Measurements from ENCODE around the gene TEKT5.
A peak's percentile ranks its signal among the peaks of the same experiment; 100 is the strongest.

The TEKT5 gene

DNA sequence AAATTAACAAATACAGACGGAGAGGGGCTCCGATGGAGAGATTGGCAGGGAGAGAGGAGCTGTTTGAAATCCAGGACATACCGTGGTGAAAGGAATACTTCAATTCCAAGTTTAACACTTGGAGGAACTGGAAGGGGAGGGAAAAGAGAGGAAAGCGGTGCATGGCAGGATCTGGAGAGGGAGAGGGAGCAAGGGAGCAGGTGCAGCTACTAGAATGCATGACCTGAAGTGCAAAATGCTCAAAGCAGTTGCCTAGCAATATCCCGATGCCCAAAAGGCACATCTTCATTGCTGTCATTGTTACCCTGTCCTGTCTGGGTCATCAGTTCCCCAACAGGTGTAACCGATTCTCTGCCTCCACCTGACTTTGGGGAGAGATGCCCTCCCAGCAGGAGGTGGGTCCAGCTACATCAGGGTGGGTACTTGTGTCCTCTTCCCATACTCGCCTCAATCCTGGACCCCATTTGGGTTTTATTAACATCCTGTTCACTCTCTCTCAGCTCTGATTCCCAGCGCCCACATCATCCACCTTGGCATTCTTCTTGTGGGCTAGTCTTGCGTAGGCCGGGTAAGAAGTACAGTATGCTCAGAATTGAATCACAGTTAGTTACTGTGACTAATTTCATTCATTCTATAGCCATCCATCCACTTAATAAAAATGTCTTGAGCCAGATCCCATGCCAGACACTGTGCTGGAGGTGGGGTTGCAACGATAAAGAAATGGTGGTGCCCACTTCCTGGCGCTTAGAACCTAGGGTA, 76.9 kb downstream of the TEKT5 start:
- TF ChIP-seq GATA3 (IDR thresholded peaks at IDR 0.05; ENCODE audit: low read depth, low read length): no peak
- TF ChIP-seq GATA2 (IDR thresholded peaks at IDR 0.05; ENCODE audit: low read depth, low read length): no peak

DNA sequence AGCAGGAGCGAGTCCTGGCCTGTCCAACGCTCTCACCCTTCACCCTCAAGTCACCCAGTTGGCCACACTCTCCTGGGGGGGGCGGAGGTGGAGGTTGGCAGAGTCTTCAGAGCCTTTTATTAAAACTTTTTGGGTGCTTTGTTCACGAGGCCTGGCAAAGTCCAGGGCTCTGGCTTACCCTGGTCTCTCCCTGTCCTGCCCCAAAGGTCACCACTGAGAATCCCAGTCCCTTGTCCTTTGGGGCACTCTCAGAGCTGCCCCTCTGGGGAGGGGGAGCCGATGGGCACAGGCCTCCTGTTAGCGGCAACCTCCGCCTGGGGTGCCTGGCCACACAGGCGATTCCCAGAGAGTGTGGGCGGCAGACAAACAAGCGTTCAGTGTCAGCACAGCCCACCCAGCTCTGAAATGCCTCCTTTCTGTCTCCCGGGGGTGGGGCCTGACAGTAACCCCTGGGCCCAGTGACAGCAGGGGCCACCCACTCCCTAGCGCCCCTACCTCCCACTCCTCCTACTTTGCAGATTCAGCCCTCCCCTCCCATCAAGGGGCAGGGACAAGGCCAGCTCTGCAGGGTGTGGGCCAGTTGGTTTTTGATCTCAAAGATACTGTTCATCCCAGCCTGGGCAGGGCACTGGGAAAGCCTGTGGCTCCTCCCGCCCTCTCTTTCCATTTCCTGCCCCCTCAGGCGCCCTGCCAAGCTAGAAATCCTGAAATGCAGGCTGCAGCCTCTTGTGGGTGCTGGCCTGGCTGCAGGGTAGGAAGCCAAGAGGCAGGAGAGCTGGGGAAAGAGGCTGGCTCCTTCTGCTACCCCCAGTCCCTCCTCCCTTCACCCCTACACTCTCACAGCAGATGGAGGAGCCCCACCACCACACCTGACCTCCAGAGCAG, 77.7 kb downstream of the TEKT5 start:
- TF ChIP-seq GATA2 (IDR thresholded peaks at IDR 0.05; ENCODE audit: low read depth, low read length) (peak; percentile 93), GATA3 (IDR thresholded peaks at IDR 0.05; ENCODE audit: low read depth, low read length) (no peak)

DNA sequence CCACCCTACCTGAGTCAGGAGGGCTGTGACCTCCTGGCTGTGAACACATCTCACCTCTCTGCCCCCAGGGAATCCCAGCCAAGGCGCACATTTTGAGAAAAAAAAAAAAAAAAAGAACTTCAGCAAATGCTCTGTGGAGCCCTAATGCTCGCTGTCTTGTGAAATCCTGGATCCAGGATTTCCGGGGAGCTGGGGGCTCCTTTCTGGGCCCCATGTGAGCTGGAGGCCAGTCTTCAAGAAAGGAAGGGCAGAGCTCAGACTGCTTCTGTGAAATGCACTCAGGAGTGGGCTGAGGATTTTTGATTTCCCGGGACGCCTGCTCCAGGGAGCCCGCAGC, 78.3 kb downstream of the TEKT5 start:
- TF ChIP-seq GATA2 (IDR thresholded peaks at IDR 0.05; ENCODE audit: low read depth, low read length) (no peak), GATA3 (IDR thresholded peaks at IDR 0.05; ENCODE audit: low read depth, low read length) (no peak)

DNA sequence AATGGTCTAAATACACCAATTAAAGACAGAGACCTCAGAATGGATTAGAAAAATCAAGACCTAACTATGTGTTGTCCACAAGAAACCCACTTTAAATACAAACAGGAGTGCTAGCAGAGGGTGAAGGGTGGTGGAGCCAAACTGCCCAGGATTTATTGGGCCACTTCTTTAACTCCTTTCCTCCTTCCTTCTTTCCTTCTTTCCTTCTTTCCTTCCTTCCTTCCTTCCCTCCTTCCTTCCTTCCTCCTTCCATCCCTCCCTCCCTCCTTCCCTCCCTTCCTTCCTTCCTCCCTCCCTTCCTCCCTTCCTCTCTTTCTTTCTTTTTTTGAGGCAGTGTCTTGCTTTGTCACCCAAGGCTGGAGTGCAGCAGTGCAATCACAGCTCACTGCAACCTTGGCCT, 80.0 kb downstream of the TEKT5 start:
- no peak for TF ChIP-seq GATA2 (IDR thresholded peaks at IDR 0.05; ENCODE audit: low read depth, low read length)
- TF ChIP-seq GATA3 (IDR thresholded peaks at IDR 0.05; ENCODE audit: low read depth, low read length): no peak

DNA sequence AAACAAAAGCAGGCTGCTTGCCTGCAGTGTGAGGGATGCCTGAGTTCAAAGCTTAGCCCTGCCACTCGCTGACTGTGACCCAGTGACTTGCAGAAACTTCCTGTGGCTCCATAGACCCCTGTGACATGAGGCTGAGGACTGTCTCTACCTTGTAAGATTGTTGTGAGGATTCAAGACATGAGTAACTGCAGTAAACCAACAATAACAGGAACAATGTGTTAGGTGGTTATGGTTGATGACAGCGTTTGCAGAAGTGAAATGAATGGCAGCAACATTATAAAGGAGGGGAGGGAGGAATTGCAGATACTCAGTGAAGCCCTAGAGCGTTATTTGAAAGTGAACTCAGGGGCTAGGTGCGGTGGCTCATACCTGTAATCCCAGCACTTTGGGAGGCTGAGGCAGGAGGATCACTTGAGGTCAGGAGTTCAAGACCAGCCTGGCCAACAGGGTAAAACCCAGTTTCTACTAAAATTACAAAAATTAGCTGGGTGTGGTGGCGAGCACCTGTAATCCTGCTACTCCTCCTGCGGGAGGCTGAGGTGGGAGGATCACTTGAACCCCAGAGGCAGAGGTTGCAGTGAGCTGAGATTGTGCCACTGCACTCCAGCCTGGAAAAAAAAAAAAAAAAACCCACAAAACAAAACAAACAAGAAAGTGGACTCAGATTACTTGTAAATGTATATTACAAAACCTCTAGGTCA, 80.8 kb downstream of the TEKT5 start:
- TF ChIP-seq GATA3 (IDR thresholded peaks at IDR 0.05; ENCODE audit: low read depth, low read length): no peak
- TF ChIP-seq GATA2 (IDR thresholded peaks at IDR 0.05; ENCODE audit: low read depth, low read length): no peak

DNA sequence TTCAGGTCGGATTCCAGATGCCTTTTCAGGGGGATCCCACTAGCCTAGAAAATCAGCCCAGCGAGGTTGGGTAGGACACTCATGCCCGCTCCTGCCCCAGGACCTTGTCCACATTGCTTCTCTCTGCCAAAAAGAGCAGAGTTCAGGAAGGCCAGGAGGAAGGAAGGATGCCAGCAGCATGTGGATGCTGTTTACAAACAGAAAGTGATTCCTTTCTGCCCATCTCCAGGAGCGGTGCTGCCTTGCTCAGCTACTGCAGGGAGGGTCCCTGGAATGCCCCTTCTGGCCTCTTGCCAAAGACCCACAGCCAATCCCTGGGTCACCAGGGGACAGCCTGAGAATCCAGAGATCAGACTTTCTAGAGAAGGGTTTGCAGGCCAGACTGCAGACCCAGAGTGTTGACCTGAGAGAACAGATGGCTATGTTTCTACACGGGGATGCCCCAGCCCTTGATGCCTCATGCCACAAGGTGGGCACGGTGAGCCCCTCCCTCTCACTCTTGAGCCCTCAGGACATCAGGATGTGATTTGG, 82.0 kb downstream of the TEKT5 start:
- TF ChIP-seq GATA3 (IDR thresholded peaks at IDR 0.05; ENCODE audit: low read depth, low read length) (no peak), GATA2 (IDR thresholded peaks at IDR 0.05; ENCODE audit: low read depth, low read length) (no peak)

DNA sequence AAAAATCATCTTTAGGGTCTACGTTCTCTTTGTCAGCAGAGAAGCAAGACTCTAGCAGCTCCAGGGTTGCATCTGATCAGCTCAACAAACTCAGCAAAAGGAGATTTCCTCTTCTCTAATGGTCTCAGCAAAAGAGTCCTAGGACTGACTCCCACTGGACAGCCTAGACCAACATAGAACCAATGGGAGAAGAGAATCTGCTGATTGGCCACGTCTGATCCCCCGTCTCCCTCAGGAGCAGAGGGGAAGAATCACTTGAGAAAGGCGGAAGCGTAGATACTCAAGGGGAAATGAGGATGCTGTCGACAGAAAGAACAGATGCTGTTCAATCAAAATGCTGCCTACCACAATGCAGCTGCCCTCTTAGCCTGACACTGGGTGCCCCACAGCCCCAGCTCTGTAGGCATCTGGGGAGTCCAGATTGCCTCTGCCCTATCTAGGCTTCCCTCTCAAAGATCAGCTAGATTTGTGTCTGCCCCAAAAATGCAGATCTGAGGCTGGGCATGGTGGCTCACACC, 82.8 kb downstream of the TEKT5 start:
- TF ChIP-seq GATA3 (IDR thresholded peaks at IDR 0.05; ENCODE audit: low read depth, low read length) (no peak), GATA2 (IDR thresholded peaks at IDR 0.05; ENCODE audit: low read depth, low read length) (no peak)

DNA sequence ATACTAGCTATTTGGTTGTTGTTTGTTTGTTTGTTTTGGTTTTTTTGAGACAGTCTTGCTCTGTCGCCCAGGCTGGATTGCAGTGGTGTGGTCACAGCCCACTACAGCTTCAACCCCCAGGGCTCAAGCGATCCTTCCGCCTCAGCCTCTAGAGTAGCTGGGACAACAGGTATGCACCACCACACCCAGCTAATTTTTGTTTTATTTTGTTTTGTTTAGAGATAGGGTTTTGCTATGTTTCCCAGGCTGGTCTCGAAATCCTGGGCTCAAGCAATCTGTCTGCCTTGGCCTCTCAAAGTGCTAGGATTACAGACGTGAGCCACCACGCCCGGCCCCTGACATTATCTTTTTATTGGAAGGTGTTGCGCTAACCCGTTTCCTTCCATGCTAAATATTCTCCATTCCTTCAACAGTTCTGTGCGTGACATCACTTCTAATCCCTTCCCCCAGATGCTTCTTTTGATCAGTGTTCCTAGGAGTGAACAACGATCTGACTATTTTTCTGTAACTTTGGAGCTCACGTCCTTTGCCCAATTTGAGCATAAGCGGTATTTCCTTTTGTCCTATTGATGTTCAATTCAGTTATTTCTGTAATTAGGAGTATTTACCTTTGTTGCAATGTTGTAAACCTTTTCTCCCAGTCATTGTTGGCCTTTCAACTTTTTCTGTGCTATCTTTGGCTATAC, 84.1 kb downstream of the TEKT5 start:
- TF ChIP-seq GATA2 (IDR thresholded peaks at IDR 0.05; ENCODE audit: low read depth, low read length) (no peak), GATA3 (IDR thresholded peaks at IDR 0.05; ENCODE audit: low read depth, low read length) (no peak)

DNA sequence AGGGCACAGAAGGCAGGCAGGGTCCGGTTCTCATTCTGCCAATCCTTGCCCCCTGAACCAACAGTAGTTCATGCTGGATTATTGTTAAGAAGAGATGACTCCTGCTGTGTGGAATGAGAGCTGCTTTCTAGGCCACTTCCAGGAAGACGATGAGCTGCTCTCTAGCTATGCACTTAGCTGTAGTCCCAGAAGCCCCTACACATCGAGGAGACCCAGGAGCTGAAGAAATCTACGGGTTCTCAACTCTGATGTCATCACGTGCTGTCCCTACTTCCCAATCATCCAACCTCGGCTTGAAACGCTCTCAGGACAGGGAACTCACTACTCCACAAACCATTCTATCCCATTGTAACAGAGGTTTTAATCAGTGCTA, 85.3 kb downstream of the TEKT5 start:
- TF ChIP-seq GATA2 (IDR thresholded peaks at IDR 0.05; ENCODE audit: low read depth, low read length): no peak
- TF ChIP-seq GATA3 (IDR thresholded peaks at IDR 0.05; ENCODE audit: low read depth, low read length): no peak

DNA sequence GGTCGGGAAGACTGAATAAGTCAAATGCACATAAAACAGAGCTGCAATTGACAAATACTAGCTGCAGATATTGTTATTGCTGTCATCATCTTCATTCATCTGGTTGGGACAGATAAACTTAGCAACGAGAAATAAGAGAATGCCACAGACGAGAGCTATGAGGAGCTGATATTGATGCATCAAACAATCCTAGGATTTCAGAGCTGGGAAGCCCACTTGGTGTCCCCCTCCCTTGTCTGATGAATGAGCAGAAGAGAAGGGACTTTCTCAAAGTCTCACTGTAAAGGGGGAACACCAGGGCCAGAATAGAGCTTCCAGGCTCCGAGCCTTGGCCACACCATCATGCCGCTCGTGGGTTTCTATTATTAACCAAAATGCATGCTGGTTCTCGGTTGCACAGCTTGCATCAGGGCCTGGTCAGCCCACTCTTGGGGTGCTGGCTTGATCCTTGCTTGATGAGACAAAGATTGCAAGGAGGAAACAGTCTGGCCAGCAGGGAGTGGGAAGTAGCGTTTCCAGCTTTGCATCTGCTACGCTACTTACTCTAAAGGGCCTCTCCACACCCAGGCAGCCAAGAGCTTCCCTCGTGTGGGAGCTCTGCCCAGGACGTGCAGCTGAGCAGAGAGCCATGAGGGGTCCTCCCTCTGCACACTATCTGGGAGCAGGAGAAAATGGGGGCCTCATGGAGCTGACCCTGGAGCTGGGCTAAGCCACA, 85.9 kb downstream of the TEKT5 start:
- no peak for TF ChIP-seq GATA2 (IDR thresholded peaks at IDR 0.05; ENCODE audit: low read depth, low read length)
- TF ChIP-seq GATA3 (IDR thresholded peaks at IDR 0.05; ENCODE audit: low read depth, low read length): no peak

DNA sequence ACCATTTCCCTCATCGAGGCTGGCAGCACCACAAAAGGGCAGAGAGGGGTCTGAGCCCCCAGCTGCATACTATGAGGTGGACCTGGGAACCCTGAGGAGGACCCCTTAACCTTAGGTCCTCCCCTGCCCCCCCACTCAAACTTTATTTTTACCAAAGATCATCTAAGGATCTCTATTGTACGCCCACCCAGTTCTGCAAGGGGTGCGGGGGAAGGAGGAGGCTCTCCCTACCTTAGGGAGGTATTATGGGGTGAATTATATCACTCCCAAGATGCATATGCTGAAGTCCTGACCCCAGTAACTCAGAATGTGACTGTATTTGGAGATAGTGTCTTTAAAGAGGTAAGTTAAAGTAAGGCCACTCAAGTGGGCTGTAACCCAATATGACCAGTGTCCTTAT, 87.6 kb downstream of the TEKT5 start:
- TF ChIP-seq GATA3 (IDR thresholded peaks at IDR 0.05; ENCODE audit: low read depth, low read length): no peak
- no peak for TF ChIP-seq GATA2 (IDR thresholded peaks at IDR 0.05; ENCODE audit: low read depth, low read length)

DNA sequence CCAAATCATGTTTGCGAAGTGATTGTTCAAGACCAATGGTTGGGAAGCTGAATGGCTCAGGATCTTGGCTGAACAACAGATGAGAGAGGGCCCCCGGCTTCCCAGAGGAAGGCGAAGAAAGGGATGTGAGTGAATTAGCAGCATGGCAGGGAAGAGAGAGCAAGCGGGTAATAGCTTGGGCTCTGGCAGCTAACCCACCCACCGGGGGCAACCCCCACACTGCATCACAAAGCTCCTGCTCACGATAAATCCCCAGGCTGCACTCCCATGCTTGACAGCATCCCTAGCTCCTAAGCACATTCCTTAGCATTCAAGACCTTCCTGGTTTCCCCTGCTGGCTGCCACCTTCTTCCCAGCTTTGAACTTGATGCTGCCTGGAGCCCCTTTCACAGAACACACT, 88.1 kb downstream of the TEKT5 start:
- TF ChIP-seq GATA2 (IDR thresholded peaks at IDR 0.05; ENCODE audit: low read depth, low read length): no peak
- no peak for TF ChIP-seq GATA3 (IDR thresholded peaks at IDR 0.05; ENCODE audit: low read depth, low read length)

DNA sequence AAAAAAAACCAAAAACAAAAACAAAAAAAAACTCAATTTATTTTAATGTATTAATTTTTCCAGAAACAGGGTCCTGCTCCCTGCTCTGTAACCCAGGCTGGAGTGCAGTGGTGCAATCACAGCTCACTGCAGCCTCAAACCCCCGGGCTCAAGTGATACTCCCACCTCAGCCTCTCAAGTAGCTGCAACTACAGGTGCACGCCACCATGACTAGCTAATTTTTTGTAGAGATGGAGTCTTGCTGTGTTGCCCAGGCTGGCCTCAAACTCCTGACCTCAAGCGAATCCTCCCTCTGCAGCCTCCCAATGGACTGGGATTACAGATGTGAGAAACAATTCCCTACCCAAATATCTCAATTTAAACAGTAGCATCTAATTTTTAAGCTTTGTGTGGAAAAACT, 89.1 kb downstream of the TEKT5 start:
- no peak for TF ChIP-seq GATA2 (IDR thresholded peaks at IDR 0.05; ENCODE audit: low read depth, low read length)
- no peak for TF ChIP-seq GATA3 (IDR thresholded peaks at IDR 0.05; ENCODE audit: low read depth, low read length)

All from SH-SY5Y (cell line).